ENCODE results near the gene C18orf54. TPM values are rescaled to one million over a fixed set of nuclear protein-coding genes. Genes with fewer than 3 reads are reported as not detected.
"Not testable (repeated sequence)": the region's sequence is repeated elsewhere in the genome, so short reads cannot be mapped to it uniquely, and the experiment has no call there.

The C18orf54 gene
- total RNA-seq, 1 experiment from 2014 or later = 10.1 TPM

GRCh38 chr18:54386800-54387495 is 29.2 kb downstream of the C18orf54 start:
- not testable (repeated sequence) for DNase-seq (ENCODE audit: low read depth)

DNA sequence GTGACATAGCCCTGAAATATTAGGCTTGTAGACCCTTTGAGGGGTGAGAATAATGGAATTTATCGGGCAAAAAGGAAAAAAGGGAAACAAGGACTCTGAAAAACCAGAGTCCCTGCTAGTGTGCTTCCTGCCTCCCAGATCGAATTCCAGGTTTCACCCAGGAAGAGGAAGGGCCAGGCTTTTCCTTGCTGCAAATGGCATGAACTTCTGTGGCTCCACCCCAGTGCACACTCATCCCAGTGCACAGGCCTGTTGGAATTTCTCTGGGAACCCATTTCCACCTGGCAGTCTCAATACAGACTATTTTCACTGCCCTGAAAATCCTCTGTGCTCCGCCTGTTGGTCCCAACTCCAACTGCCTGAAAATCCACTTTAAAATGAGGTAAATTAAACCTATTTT is 29.9 kb downstream of the C18orf54 start:
- peak; percentile 42 for DNase-seq (ENCODE audit: low read depth)

DNA sequence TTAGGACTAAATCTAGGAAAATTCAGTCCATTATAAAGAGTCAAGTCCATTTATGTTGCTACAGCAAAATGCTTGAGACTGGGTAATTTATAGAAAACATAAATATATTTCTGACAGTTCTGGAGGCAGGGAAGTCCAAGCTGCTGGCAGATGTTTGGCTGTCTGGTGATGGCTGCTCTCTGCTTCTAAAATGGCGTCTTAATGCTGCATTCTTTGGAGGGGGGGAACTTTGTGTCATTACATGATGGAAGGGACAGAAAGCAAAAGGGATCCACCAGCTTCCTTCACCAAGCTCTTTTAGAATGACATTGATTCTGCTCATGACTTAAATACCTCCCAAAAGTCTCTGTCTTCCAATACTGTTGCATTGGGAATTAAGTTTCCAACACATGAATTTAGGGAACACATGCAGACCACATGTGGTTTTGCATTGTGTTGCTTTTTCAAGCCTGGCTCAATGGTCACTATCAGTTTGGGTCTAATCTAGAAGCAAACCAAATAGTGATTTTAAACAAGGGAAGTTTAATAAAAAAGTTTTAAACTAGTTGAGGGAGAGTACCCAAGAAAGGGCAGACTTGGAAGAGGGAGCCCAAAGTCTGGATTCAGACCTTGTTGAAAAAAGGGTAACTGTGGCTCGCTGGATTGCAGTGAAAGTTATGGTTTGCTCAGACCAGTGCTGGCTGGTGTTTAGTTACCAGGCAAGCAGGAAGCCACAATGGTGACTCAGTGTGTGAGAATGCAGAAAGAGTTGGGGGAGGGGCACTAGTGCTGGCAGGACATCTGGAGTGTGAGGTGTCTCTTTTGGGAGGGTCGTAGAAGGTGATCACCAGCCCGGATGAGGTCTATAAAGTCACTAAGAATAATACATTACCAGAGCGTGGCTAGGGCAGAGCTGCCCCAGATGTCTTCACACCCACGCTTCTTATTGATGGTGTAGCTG is 30.8 kb downstream of the C18orf54 start:
- DNase-seq (ENCODE audit: low read depth) = peak; percentile 90

DNA sequence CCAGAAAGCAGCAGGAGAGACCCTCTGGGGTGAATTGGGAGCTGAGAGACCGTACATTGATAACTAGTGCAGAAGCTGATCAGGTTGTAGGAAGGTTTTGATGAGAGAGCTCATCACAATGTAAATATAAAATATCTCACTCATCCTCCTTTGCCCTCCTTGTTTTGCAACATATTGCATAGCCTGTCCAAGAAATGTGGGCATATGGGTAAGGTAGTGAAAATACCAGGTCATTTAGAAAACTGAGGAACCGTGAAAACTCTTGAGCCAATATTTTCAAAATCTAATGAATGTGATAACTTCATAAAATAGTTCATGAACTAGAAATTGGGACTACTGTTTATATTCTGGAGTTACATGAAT is 31.4 kb downstream of the C18orf54 start:
- DNase-seq (ENCODE audit: low read depth) = no peak

GRCh38 chr18:54390838-54391237 is 33.1 kb downstream of the C18orf54 start:
- DNase-seq (ENCODE audit: low read depth) = no peak

GRCh38 chr18:54392543-54393023 is 34.9 kb downstream of the C18orf54 start:
- peak; percentile 63 for DNase-seq (ENCODE audit: low read depth)

- no peak for DNase-seq (ENCODE audit: low read depth)
These were observed 36.1 kb downstream of the C18orf54 start for GRCh38 chr18:54393648-54394294.

- DNase-seq (ENCODE audit: low read depth) = no peak
These were observed 39.1 kb downstream of the C18orf54 start for GRCh38 chr18:54396760-54397159.

DNA sequence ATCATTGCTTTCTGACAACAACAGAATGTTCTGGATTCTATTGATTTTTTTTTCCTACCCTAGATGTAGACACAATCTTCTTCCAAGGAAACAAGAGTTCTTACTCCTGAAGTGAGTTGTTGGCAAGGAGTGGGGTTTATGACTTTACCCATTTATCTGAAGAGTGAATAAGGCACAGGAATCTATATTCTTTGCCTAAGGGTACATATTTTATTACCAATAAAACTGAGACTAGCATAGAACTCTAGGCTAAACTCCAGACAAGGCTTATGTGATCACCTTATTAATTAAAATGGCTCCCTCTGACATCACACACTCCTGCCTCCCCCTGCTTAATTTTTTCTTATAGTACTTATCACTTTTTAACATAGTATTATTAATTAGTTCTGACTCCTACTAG is 47.6 kb downstream of the C18orf54 start:
- no peak for DNase-seq (ENCODE audit: low read depth)

DNA sequence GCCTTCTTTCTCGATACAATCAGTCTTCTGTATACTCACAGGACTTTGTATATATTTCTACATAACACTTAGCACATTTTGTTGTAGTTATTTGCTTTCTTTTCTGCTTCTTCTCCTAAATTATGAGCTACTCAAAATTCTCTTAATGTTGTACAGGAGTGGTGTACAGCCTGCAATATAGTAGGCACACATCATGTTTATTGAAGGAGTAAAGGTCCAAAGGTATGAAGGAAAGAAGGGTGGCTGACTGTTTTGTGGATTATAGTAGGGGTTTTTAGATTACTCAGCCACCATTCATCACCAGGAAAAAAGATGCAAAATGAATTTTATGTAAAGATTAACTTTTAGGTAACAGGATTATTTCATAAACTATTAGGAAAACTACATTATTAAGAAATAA is 54.1 kb downstream of the C18orf54 start:
- no peak for DNase-seq (ENCODE audit: low read depth)

DNA sequence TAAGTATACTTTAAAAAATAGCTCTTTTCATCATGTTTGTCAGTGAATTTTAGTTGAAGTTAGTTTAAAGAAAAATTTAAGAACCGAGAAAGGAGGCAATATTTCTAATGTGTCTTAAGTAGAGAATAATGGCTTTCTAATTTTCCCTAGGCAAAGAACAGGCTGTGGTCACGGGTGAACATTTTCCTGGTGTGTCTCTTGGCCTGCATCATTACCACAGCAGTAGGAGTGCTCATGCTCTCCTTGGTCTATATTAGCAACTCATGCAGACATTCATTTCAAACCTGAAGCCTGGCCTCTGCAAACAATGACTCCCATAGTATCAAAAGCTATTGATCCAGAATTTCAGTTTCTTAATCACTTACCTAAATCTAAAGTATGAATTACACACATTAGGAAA is 57.4 kb downstream of the C18orf54 start:
- no peak for DNase-seq (ENCODE audit: low read depth)

DNA sequence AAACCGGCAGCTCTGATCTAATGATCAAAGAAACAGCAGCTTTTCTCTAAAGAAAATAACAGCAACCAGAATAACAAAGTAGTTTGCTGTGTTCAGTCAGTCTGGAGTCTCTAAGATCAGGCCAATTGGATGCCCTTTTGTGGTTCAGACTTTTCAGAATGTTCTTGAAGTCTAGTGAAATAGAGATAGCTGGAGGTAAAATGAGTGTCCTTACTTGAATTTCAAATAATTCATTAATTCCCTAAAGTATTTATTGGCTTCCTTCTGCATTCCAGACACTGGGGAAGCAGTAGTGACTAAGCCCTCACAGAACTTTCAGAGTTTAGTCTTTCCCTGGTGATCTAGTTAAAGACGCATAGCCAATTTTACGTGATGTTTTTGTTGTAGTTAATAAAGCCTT is 58.7 kb downstream of the C18orf54 start:
- peak; percentile 24 for DNase-seq (ENCODE audit: low read depth)

GRCh38 chr18:54423831-54424230 is 66.1 kb downstream of the C18orf54 start:
- no peak for DNase-seq (ENCODE audit: low read depth)

DNA sequence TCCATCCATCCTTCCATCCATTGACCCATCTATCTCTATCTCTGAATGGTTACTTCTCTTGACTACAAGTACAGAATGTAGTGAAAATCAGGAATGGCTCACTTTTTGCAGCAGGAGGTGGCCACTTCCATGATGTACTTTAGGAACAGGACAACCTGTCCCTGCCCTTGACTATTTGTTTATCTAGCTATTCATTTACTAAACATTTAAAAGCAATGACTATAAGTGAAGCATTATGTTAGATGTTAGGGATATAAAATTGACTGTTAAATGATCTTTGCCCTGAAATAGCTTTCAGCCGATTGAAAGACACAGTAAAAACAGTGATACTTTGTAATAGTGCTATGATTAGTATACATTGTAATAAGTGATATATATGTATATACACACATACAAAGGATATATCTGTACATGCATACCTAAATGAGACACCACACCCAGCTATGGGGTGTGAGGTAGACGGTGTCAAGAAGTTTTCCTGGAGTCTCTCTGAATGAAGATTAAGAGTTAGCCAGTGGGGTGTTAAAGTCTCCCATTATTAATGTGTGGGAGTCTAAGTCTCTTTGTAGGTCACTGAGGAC is 68.5 kb downstream of the C18orf54 start:
- DNase-seq (ENCODE audit: low read depth) = no peak

Other genes with a start within 250 kb of the C18orf54 start
- gene MBD2, start 133.2 kb upstream of the C18orf54 start, total RNA-seq (2014; rRNA removed; shearing (Covaris generic)) = 17.0 and 24.9 TPM in 2 replicates
- gene POLI, start 88.4 kb upstream of the C18orf54 start, total RNA-seq (2014; rRNA removed; shearing (Covaris generic)) = 12.9 and 22.2 TPM in 2 replicates
- gene STARD6, start within 50 bp of the C18orf54 start, total RNA-seq (2014; rRNA removed; shearing (Covaris generic)) = 0.84 and 0.88 TPM in 2 replicates
- gene DYNAP, start 233.3 kb downstream of the C18orf54 start, total RNA-seq (2014; rRNA removed; shearing (Covaris generic)) = not detected in 2 replicates